ENCODE measurements around the gene ARHGAP19.

The ARHGAP19 gene

GRCh38 chr10:97190450-97190849 lies 102.0 kb downstream of the ARHGAP19 start:
- no peak for DNase-seq

- no peak for DNase-seq
Measured at GRCh38 chr10:97188261-97188711, 104.2 kb downstream of the ARHGAP19 start.

GRCh38 chr10:97186911-97187310 lies 105.5 kb downstream of the ARHGAP19 start:
- DNase-seq: no peak

- no peak for DNase-seq
Measured at GRCh38 chr10:97185326-97186058, 106.9 kb downstream of the ARHGAP19 start, which contains the start of gene SLIT1. Gene SLIT1, minus strand, starts transcription at chr10:97185959. Its CDS starts 285 bp downstream, at chr10:97185674.

GRCh38 chr10:97184971-97185325 lies 107.5 kb downstream of the ARHGAP19 start:
- DNase-seq: no peak

- DNase-seq: no peak
Measured at GRCh38 chr10:97183314-97183713, 109.1 kb downstream of the ARHGAP19 start.

GRCh38 chr10:97182288-97182990 lies 110.0 kb downstream of the ARHGAP19 start:
- DNase-seq: no peak

- no peak for DNase-seq
Measured at GRCh38 chr10:97180986-97181385, 111.5 kb downstream of the ARHGAP19 start.

GRCh38 chr10:97180363-97180755 lies 112.1 kb downstream of the ARHGAP19 start:
- no peak for DNase-seq

GRCh38 chr10:97179731-97180362 lies 112.6 kb downstream of the ARHGAP19 start:
- no peak for DNase-seq

GRCh38 chr10:97179311-97179710 lies 113.1 kb downstream of the ARHGAP19 start:
- DNase-seq: no peak

GRCh38 chr10:97178074-97178473 lies 114.4 kb downstream of the ARHGAP19 start:
- no peak for DNase-seq

- DNase-seq: no peak
Measured at GRCh38 chr10:97176226-97176625, 116.2 kb downstream of the ARHGAP19 start.

- DNase-seq: no peak
Measured at GRCh38 chr10:97175586-97175985, 116.9 kb downstream of the ARHGAP19 start.

- DNase-seq: no peak
Measured at GRCh38 chr10:97174941-97175340, 117.5 kb downstream of the ARHGAP19 start.

GRCh38 chr10:97174276-97174775 lies 118.1 kb downstream of the ARHGAP19 start:
- DNase-seq: no peak

GRCh38 chr10:97173036-97173435 lies 119.4 kb downstream of the ARHGAP19 start:
- no peak for DNase-seq
